Measurements from ENCODE around the gene SLC4A5. TPM values are rescaled to one million over a fixed set of nuclear protein-coding genes. Genes with fewer than 3 reads are reported as not detected.

SLC4A5 gene
- total RNA-seq, 1 donor: 0.36 TPM

- no peaks in the 10 kb centered on the region for H4K20me1 ChIP-seq (ENCODE audit: insufficient read depth, low read length)
- DNase-seq (ENCODE audit: insufficient read length, low spot score, missing footprints): no peak
- no peaks in the 10 kb centered on the region for H3K36me3 ChIP-seq (ENCODE audit: insufficient read depth, low read length)
Observed at GRCh38 chr2:74328074-74328473, 15.1 kb downstream of the SLC4A5 start.

GRCh38 chr2:74327627-74328026 is 15.6 kb downstream of the SLC4A5 start:
- no peaks in the 10 kb centered on the region for H3K36me3 ChIP-seq (ENCODE audit: insufficient read depth, low read length)

More at GRCh38 chr2:74328074-74328473, 15.1 kb downstream of the SLC4A5 start:
- no peaks in the 10 kb centered on the region for H3K9me3 ChIP-seq (ENCODE audit: low read depth, low read length)
- no peaks in the 10 kb centered on the region for H3K4me1 ChIP-seq (ENCODE audit: insufficient read depth, low read length)
- H2AFZ ChIP-seq (ENCODE audit: low read length): no peak overlapping the region
- no peak overlapping the region for H3K27ac ChIP-seq (ENCODE audit: low read depth, low read length)
- H3K4me3 ChIP-seq (ENCODE audit: insufficient read depth, low read length): no peak overlapping the region
- H3K79me2 ChIP-seq (ENCODE audit: insufficient read depth, low read length): no peaks in the 10 kb centered on the region
- H3K4me2 ChIP-seq (ENCODE audit: insufficient read depth, low read length): no peak overlapping the region
- TF ChIP-seq, protein P1, sequence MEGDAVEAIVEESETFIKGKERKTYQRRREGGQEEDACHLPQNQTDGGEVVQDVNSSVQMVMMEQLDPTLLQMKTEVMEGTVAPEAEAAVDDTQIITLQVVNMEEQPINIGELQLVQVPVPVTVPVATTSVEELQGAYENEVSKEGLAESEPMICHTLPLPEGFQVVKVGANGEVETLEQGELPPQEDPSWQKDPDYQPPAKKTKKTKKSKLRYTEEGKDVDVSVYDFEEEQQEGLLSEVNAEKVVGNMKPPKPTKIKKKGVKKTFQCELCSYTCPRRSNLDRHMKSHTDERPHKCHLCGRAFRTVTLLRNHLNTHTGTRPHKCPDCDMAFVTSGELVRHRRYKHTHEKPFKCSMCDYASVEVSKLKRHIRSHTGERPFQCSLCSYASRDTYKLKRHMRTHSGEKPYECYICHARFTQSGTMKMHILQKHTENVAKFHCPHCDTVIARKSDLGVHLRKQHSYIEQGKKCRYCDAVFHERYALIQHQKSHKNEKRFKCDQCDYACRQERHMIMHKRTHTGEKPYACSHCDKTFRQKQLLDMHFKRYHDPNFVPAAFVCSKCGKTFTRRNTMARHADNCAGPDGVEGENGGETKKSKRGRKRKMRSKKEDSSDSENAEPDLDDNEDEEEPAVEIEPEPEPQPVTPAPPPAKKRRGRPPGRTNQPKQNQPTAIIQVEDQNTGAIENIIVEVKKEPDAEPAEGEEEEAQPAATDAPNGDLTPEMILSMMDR (IDR thresholded peaks at IDR 0.05; ENCODE audit: extremely low read depth, low read depth, low read length): no peak
- no peaks in the 10 kb centered on the region for H3K27me3 ChIP-seq (ENCODE audit: insufficient read depth, low read length)

DNA sequence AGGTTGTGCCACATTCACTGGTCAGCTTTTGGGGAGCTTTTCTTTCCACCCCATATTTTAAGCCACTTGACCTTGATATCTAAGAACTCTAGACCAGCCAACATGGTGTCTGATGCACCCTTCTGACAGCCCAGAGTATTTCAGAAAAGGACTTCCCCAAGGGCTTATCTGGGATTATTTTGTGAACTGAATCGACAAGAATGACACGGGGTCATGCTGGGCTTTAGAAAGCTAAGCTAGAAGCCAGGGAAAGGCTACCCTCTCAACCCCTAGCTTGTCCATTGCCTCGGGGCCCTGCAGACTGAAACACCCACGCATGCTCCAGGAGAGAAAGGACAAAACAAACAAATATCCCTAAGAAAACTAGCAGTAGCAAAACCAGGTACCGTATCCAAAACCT is 16.0 kb downstream of the SLC4A5 start:
- Histone ChIP-seq H3K4me3 (ENCODE audit: insufficient read depth, low read length) (no peak overlapping the region), H3K9me3 (ENCODE audit: low read depth, low read length) (no peaks in the 10 kb centered on the region), H4K20me1 (ENCODE audit: insufficient read depth, low read length) (no peaks in the 10 kb centered on the region), H3K4me2 (ENCODE audit: insufficient read depth, low read length) (no peak overlapping the region), H3K27me3 (ENCODE audit: insufficient read depth, low read length) (no peaks in the 10 kb centered on the region), H3K27ac (ENCODE audit: low read depth, low read length) (no peak overlapping the region), H3K36me3 (ENCODE audit: insufficient read depth, low read length) (no peaks in the 10 kb centered on the region), H2AFZ (ENCODE audit: low read length) (no peak overlapping the region), H3K79me2 (ENCODE audit: insufficient read depth, low read length) (no peaks in the 10 kb centered on the region), H3K4me1 (ENCODE audit: insufficient read depth, low read length) (no peaks in the 10 kb centered on the region)
- TF ChIP-seq, protein P1 (IDR thresholded peaks at IDR 0.05; ENCODE audit: extremely low read depth, low read depth, low read length): no peak
- DNase-seq (ENCODE audit: insufficient read length, low spot score, missing footprints): no peak

More at GRCh38 chr2:74327627-74328026, 15.6 kb downstream of the SLC4A5 start:
- Histone ChIP-seq H3K27me3 (ENCODE audit: insufficient read depth, low read length) (no peaks in the 10 kb centered on the region), H3K4me3 (ENCODE audit: insufficient read depth, low read length) (no peak overlapping the region), H4K20me1 (ENCODE audit: insufficient read depth, low read length) (no peaks in the 10 kb centered on the region), H3K4me2 (ENCODE audit: insufficient read depth, low read length) (no peak overlapping the region), H2AFZ (ENCODE audit: low read length) (no peak overlapping the region), H3K9me3 (ENCODE audit: low read depth, low read length) (no peaks in the 10 kb centered on the region), H3K79me2 (ENCODE audit: insufficient read depth, low read length) (no peaks in the 10 kb centered on the region), H3K27ac (ENCODE audit: low read depth, low read length) (no peak overlapping the region), H3K4me1 (ENCODE audit: insufficient read depth, low read length) (no peaks in the 10 kb centered on the region)
- TF ChIP-seq, protein P1 (IDR thresholded peaks at IDR 0.05; ENCODE audit: extremely low read depth, low read depth, low read length): no peak
- no peak for DNase-seq (ENCODE audit: insufficient read length, low spot score, missing footprints)

GRCh38 chr2:74325815-74326214 is 17.4 kb downstream of the SLC4A5 start:
- no peak for DNase-seq (ENCODE audit: insufficient read length, low spot score, missing footprints)
- Histone ChIP-seq H2AFZ (ENCODE audit: low read length) (no peak overlapping the region), H3K79me2 (ENCODE audit: insufficient read depth, low read length) (no peaks in the 10 kb centered on the region), H3K36me3 (ENCODE audit: insufficient read depth, low read length) (no peaks in the 10 kb centered on the region), H3K4me2 (ENCODE audit: insufficient read depth, low read length) (no peak overlapping the region), H3K4me3 (ENCODE audit: insufficient read depth, low read length) (no peak overlapping the region), H4K20me1 (ENCODE audit: insufficient read depth, low read length) (no peaks in the 10 kb centered on the region), H3K27ac (ENCODE audit: low read depth, low read length) (no peak overlapping the region), H3K4me1 (ENCODE audit: insufficient read depth, low read length) (no peaks in the 10 kb centered on the region), H3K27me3 (ENCODE audit: insufficient read depth, low read length) (no peaks in the 10 kb centered on the region), H3K9me3 (ENCODE audit: low read depth, low read length) (no peaks in the 10 kb centered on the region)
- TF ChIP-seq, protein P1 (IDR thresholded peaks at IDR 0.05; ENCODE audit: extremely low read depth, low read depth, low read length): no peak

All from osteoblast (primary cell).